ENCODE data around the gene ZFP62.
"Not testable (repeated sequence)": the region's sequence is repeated elsewhere in the genome, so short reads cannot be mapped to it uniquely, and the experiment has no call there.

The ZFP62 gene

GRCh38 chr5:180860887-180861822, at the start of gene ZFP62:
Gene ZFP62 (minus strand): TSS chr5:180861276. CDS start chr5:180861219, 57 bp downstream.
- DNase-seq (ENCODE audit: low spot score) = peak; percentile 88

- DNase-seq (ENCODE audit: low spot score) = no peak
Observed at GRCh38 chr5:180910735-180911134, 49.7 kb upstream of the ZFP62 start.

GRCh38 chr5:180910182-180910581, 49.1 kb upstream of the ZFP62 start:
- DNase-seq (ENCODE audit: low spot score) = no peak

- no peak for DNase-seq (ENCODE audit: low spot score)
Observed at GRCh38 chr5:180909782-180910181, 48.7 kb upstream of the ZFP62 start.

- DNase-seq (ENCODE audit: low spot score) = no peak
Observed at GRCh38 chr5:180908998-180909731, 48.1 kb upstream of the ZFP62 start.

GRCh38 chr5:180908400-180908799, 47.3 kb upstream of the ZFP62 start:
- DNase-seq (ENCODE audit: low spot score) = no peak

- DNase-seq (ENCODE audit: low spot score) = no peak
Observed at GRCh38 chr5:180901319-180902009, 40.4 kb upstream of the ZFP62 start.

GRCh38 chr5:180900178-180900577, 39.1 kb upstream of the ZFP62 start:
- DNase-seq (ENCODE audit: low spot score) = no peak

GRCh38 chr5:180898621-180899246, 37.7 kb upstream of the ZFP62 start, which contains the start of gene BTNL8:
Gene BTNL8 (plus strand): TSS chr5:180899159. CDS start chr5:180899311, 152 bp downstream.
- DNase-seq (ENCODE audit: low spot score) = no peak

GRCh38 chr5:180895330-180895729, 34.3 kb upstream of the ZFP62 start:
- DNase-seq (ENCODE audit: low spot score) = not testable (repeated sequence)

- DNase-seq (ENCODE audit: low spot score) = no peak
Observed at GRCh38 chr5:180889381-180889780, 28.3 kb upstream of the ZFP62 start.

- DNase-seq (ENCODE audit: low spot score) = not testable (repeated sequence)
Observed at GRCh38 chr5:180885845-180886529, 24.9 kb upstream of the ZFP62 start.

- no peak for DNase-seq (ENCODE audit: low spot score)
Observed at GRCh38 chr5:180875860-180876426, 14.9 kb upstream of the ZFP62 start.

GRCh38 chr5:180874804-180875582, 13.9 kb upstream of the ZFP62 start:
- DNase-seq (ENCODE audit: low spot score) = no peak

GRCh38 chr5:180873615-180874520, 12.8 kb upstream of the ZFP62 start:
- DNase-seq (ENCODE audit: low spot score) = peak; percentile 32

GRCh38 chr5:180872419-180872818, 11.3 kb upstream of the ZFP62 start:
- no peak for DNase-seq (ENCODE audit: low spot score)

GRCh38 chr5:180870276-180871068, 9.4 kb upstream of the ZFP62 start:
- no peak for DNase-seq (ENCODE audit: low spot score)

GRCh38 chr5:180869587-180869986, 8.5 kb upstream of the ZFP62 start:
- no peak for DNase-seq (ENCODE audit: low spot score)

Data from activated CD4-positive, alpha-beta T cell treated with anti-CD3 and anti-CD28 coated beads, Interleukin-2, Interleukin-4, amounts not matched to agents 100 ng/mL and 50 ng/mL, durations not matched to agents 16 hours and 8 hours (primary cell).